GM21423 (cell line): ENCODE results near the gene BICD1.

ENCODE experiments used
- ATAC-seq: cut with Tn5 transposase; IDR thresholded peaks from one replicate; pipeline ENCODE4 v1.9.1; 2021; ENCODE audit warnings: mild to moderate bottlenecking, moderate library complexity; ENCODE audit not compliant: unreplicated experiment

The BICD1 gene

DNA sequence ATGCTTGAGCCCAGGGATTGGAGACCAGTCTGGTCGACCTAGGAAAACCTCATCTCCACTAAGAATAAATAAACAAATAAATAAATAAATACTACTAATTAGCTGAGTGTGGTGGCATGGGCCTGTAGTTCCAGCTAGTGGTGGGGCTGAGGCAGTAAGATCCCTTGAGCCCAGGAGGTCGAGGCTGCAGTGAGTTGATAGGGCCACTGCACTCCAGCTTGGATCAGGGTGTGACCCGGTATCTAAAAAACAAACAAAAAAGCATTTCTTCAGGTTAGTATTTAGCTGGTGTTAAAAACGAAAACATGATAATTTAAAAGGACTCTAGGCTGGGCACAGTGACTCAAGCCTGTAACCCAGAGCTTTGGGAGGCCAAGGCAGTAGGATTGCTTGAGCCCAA lies 291.5 kb downstream of the BICD1 start:
- ATAC-seq, result no peak

DNA sequence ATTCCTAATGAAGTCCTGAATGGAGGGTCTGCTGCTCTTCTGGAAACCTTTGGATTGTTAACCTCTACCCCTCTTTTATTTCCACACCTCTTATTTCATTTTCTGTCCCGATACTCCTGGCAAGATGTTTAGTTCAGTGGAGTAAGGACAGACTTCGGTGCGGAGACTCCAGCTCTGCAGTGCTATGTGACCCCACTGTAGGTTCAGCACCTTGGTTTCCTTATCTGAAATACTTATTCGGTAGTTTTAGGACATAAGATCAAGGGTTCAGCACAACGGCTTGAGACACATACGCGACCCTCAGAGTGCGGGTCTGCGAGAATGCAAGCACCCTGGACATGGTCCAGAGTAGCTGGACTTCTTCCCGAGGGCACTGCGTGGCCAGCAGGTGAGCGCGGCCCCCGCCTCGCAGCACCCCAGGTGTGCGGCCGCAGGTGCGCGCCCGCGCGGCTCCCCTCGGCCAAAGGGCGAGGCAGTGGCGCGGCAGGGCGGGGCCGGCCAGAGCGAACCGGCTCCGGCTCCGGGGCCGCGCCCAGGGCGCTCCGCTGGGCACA lies 292.2 kb downstream of the BICD1 start:
- ATAC-seq, result no peak

GRCh38 chr12:32399370-32400113 lies 292.9 kb downstream of the BICD1 start, which contains the start of gene FGD4:
FGD4 (plus strand) TSS chr12:32399558.
- peak; percentile 91 for ATAC-seq

- ATAC-seq, result no peak
Observed at GRCh38 chr12:32400114-32400672, 293.5 kb downstream of the BICD1 start.

DNA sequence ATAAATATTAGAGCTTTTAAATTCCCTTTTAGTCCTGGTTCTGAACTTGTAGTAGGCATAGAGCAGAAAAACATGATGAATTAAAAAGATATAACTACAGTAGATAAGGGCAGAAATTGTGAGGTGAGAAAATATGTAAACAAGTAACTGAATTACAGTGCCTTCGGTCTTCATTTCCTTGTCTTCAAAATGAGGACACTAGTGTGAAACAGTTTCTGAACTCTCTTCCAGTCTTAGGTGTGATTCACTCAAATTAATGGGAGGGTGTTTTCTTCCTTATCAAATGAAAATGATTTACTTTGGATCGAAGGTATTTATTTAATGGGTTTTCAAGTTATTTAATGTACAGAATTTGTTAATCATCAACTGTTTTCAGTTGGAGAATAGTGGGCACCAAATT lies 294.2 kb downstream of the BICD1 start:
- ATAC-seq, result no peak

DNA sequence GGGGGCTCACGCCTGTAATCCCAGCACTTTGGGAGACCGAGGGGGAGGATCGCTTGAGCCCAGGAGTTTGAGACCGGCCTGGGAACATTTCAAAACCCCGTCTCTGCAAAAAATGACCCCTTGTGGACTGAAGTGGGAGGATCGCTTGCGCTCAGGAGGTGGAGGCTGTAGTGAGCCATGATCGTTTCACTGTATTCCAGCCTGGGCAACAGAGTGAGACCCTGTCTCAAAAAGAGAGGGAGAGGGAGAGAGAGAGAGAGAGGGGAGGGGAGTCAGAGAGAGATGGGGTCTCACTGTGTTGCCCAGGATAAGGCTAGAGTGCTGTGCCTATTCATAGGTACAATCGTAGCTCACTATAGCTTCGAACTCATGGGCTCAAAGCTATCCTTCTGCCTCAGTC lies 295.5 kb downstream of the BICD1 start:
- no peak for ATAC-seq

GRCh38 chr12:32402946-32403345 lies 296.3 kb downstream of the BICD1 start:
- no peak for ATAC-seq

DNA sequence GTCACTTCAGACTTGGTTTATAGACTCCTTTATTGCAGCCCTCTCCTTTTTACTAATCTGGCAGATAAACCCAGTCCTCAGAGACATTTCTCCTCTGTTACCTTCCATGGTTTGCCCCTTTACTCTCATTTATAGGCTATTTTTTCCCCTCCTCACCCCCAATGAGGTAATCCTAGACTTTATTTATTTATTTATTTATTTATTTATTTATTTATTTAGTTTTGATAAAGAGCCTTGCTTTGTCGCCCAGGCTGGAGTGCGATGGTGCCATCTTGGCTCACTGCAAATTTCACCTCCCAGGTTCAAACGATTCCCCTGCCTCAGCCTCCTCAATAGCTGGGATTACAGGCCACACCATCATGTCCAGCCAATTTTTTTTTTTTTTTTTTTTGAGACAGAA lies 301.1 kb downstream of the BICD1 start:
- no peak for ATAC-seq

- ATAC-seq, result no peak
Observed at GRCh38 chr12:32413412-32413811, 306.8 kb downstream of the BICD1 start.

- no peak for ATAC-seq
Observed at GRCh38 chr12:32418221-32418620, 311.6 kb downstream of the BICD1 start.

DNA sequence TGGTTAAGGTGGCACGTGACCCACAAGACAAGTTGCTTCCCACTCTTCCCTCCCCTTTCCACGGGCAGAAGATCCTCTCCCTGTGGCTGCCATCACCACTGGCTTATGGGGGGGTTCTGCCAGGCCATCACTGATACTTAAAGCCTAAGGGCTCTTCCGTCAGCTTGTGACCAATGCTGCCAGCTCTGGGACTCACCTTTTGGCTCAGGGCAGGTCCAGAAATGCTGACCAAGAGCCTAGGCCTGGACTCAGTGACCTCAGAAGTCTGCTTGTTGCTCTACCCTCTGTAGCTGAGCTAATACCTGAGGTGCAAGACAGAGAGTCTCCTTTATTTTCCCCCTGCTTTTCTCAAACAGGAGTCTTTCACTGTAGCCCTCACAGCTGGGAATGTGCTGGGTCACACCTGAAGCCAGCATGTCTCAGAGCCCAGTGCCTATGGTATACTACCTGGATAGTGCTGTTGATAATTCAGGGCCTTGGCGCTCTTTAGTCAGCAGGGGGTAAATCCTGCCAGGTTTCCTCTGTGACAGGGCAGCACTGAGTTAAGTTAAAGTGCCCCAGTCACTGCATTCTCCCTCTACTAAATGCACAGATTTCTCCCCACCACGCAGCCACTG lies 312.4 kb downstream of the BICD1 start:
- no peak for ATAC-seq

GRCh38 chr12:32419520-32419960 lies 312.9 kb downstream of the BICD1 start:
- no peak for ATAC-seq

GRCh38 chr12:32420356-32420755 lies 313.7 kb downstream of the BICD1 start:
- ATAC-seq, result no peak

DNA sequence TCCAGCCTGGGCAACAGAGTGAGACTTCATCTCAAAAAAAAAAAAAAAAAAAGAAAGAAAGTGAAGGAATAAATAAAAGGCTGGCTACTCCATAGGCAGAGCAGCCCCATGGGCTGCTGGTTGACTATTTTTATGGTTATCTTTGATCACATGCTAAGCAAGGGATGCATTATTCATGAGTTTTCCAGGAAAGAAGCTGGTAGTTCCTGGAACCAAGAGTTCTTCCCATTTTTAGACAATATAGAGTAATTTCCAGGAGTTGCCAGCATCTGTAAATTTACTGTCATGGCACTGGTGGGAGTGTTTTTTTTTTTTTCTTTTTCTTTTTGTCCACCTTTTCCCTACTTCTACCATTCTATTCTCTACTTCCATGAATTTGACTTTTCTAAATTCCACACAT lies 316.9 kb downstream of the BICD1 start:
- no peak for ATAC-seq

DNA sequence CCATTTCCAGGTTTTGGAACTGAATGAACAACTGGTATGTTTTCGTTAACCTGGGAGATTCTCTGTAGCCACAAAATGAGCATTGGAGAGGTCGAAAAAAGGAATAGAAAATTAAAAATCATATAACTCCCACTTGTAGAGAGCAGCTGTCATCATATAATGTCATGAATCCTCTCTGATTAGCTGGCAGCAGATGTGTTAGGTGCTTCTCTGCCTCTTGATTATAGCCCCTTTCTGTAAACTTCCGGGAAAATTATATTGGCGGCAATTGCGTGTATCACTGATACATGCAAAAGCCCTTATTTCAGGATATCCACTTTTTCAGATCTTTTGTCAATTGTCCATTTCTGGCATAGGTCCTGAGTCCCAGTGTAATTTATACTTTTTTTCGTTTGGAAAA lies 324.4 kb downstream of the BICD1 start:
- no peak for ATAC-seq
